Metanephros (tissue), 1 donor: ENCODE data around the gene ZNF556. TPM values are rescaled to one million over a fixed set of nuclear protein-coding genes. Genes with fewer than 3 reads are reported as not detected.

ENCODE experiments used
- total RNA-seq: library from RNA; depleted of rRNA; stranded (reverse); fragments of >200 nt; gene quantifications from one replicate; pipeline ENCODE4 v1.2.3, GENCODE V29; 2014

The ZNF556 gene
- total RNA-seq = 9.3 TPM

GRCh38 chr19:2867025-2867991 is at the start of gene ZNF556:
Gene ZNF556, plus strand, starts transcription at chr19:2867335. Its CDS starts 87 bp downstream, at chr19:2867422.

DNA sequence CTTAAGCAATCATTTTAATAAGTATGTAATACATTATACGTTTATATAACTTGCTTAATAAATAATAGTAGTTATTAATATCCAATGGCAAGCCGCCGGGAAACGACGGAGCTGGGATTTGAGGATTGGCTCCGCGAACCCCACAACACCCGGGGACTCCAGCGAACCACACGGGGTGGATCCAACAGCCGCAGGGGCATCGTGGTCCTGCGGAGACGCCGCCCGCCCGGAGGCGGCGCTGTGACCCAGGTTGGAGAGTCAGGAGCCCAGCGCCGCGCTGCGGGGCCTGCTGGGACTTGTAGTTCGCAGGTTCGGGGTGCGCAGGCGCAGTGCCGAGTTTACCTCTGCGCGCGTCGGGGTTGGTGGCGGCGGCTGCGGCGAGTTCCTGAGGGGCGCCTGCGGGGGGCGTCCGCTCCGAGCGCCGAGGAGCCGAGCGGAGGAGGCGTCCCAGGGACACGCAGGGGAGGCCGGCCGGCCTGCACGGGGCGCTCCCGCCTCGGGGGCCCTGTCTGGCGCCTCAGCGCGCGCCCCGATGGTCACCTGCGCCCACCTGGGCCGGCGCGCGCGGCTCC is 47.5 kb upstream of the ZNF556 start, which contains the start of gene ZNF554:
ZNF554 (plus strand) TSS at position 329 of the 572 bp plus-strand sequence; CDS start at position 533, 204 bp downstream.

GRCh38 chr19:2840794-2841791 is 26.0 kb upstream of the ZNF556 start, which contains the start of gene ZNF555:
Gene ZNF555, plus strand, starts transcription at chr19:2841475. Its CDS starts 98 bp downstream, at chr19:2841573.

DNA sequence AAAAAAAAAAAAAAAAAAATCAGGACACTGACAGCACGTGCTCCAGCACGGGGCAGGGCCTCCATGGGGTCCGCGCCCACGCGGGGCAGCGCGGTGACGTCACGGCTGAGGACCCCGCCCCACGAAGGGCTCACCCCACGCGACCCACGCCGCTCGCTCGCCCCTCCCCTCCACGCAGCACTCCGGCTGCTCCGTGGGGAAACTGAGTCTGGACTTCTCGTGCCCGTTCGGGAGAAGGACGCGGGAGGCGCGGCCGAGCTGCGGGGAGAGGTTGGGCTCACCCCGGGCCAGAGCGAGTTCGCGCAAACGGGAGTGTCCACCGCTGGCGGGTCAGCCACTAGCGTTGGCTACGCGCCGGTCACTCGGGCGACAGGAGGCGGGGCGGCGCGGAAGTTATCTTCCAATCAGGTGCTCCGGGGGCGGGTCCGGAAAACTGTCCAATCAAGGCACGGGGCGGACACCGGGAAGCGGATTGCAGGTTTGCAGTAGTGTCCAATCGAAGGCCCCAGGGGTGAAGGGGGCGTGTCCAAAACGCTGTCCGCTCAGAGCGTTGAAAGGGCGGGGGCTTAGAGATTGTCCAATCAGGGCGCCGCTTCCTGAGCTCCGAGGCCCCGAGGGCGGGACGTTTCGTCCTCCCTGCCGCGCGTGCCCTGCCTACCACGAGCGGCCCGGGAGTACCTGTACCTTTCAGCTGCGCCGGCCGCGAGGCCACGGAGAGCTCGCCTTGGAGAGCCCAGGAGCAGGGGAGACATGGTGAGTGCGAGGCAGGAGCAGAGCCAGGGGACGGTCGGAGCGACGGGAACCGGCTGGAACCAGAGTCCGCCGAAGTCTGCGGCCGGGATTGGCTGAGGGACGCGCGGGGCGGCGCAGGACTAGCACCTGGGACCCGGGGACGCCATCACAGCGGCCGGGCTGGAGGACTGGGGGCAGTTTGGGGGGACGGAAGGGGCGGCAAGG is 33.4 kb downstream of the ZNF556 start, which contains the start of gene ZNF57:
ZNF57 (plus strand) TSS at position 633 of the 957 bp plus-strand sequence; CDS start at position 751, 118 bp downstream.

Other genes with a start within 250 kb of the ZNF556 start
- gene GNG7, start 164.6 kb upstream of the ZNF556 start, total RNA-seq = 6.3 TPM
- gene DIRAS1, start 146.0 kb upstream of the ZNF556 start, total RNA-seq = 1.6 TPM
- 24.8 TPM for gene SLC39A3, start 127.3 kb upstream of the ZNF556 start, total RNA-seq
- 52.5 TPM for gene SGTA, start 84.1 kb upstream of the ZNF556 start, total RNA-seq
- 64.0 TPM for gene THOP1, start 81.8 kb upstream of the ZNF556 start, total RNA-seq
- gene ZNF554, start 47.5 kb upstream of the ZNF556 start, total RNA-seq = 9.1 TPM
- 16.7 TPM for gene ZNF555, start 25.9 kb upstream of the ZNF556 start, total RNA-seq
- 6.1 TPM for gene ZNF57, start 33.6 kb downstream of the ZNF556 start, total RNA-seq
- gene ZNF77, start 77.6 kb downstream of the ZNF556 start, total RNA-seq = 9.3 TPM
- gene TLE6, start 110.2 kb downstream of the ZNF556 start, total RNA-seq = 7.6 TPM
- gene TLE2, start 161.9 kb downstream of the ZNF556 start, total RNA-seq = 40.8 TPM
- 145 TPM for gene TLE5, start 195.2 kb downstream of the ZNF556 start, total RNA-seq
- 49.9 TPM for gene GNA11, start 227.0 kb downstream of the ZNF556 start, total RNA-seq